ENCODE data around the gene DHX34.
"Not testable (repeated sequence)": the region's sequence is repeated elsewhere in the genome, so short reads cannot be mapped to it uniquely, and the experiment has no call there.

DHX34 gene

DNA sequence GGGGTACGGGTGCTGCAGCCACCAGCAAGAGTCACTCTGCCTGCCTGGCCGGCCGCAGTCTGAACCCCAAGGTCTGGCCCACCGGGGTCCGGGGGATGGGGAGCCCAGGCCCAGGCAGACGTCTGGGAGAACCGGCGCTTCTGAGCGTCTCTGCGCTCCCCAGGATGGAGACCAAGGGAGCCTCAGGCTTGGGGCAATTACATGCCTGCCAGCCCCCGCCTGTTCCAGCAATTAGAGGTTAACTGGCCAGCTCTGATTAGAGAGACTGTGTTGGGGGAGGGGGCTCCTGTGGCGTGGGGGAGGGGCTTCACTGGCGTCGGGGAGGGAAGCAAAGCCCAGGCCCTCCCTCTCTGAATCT lies 58.3 kb downstream of the DHX34 start:
- DNase-seq: no peak
- in situ Hi-C loops (cut with HindIII; ENCODE audit: low pct_ligation_motif_present, low pct_unique_long_range_greater_than_20kb, low sequenced_read_pairs): no loop called here

DNA sequence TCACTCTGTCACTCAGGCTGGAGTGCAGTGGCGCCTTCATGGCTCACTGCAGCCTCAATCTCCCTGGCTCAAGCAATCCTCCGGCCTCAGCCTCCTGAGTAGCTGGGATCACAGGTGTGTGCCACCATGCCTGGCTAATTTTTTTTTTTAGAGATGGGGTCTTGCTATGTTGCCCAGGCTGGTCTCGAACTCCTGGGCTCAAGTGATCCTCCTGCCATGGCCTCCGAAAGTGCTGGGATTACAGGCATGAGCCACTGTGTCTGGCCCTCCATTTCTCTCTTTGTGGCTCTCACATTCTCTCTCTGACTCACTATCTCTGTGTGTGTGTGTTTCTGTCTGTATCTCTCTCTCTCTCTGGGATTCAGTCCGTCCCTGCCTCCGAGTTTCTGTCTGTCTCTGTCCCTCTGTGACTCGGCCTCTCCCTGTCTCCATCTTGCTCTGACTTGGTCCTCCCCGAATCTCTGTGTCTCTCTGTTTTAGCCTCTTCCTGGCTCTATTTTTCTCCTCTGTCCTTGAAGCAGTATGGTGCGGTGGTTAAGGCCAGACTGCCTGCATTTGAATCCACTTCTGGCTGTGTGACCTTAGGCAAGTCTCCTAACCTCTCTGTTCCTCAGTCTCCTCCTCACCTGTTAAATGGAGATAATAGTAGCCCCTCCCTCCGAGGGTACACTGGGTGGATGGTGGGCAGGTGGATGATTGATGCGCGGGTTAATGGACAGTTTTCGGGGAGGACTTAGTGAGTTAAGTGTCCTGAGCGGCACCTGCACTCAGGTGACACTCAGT lies 59.2 kb downstream of the DHX34 start:
- DNase-seq: no peak
- in situ Hi-C loops (cut with HindIII; ENCODE audit: low pct_ligation_motif_present, low pct_unique_long_range_greater_than_20kb, low sequenced_read_pairs): no loop called here

DNA sequence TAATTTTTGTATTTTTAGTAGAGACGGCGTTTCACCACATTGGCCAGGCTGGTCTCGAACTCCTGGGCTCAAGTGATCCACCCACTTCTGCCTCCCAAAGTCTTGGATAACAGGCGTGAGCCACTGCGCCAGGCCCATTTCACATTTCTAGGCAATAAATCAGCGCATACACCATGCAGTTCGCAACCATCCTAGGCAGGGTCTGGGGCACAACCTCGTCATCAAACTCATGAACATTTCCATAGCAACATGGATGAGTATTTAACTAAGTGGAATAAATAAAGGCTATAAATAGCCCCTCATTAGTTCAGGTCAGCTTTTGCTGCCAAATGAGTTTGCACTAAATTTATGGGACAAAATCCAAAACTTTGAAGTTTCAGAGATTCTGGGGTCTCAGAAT lies 62.0 kb downstream of the DHX34 start:
- in situ Hi-C loops (cut with HindIII; ENCODE audit: low pct_ligation_motif_present, low pct_unique_long_range_greater_than_20kb, low sequenced_read_pairs): no loop called here
- DNase-seq: no peak

DNA sequence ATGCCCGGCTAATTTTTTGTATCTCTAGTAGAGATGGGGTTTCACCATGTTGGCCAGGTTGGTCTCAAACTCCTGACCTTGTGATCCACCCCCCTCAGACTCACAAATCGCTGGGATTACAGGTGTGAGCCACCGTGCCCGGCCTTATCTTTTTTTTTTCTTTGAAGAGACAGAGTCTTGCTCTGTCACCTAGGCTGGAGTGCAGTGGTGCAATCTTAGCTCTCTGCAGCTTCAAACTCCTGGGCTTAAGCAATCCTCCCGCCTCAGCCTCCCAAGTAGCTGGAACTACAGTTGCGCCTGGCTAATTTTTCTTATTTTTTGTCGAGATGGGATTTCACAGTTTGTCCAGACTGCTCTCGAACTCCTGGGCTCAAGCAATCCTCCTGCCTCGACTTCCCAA lies 62.6 kb downstream of the DHX34 start:
- DNase-seq; in situ Hi-C loops (cut with HindIII; ENCODE audit: low pct_ligation_motif_present, low pct_unique_long_range_greater_than_20kb, low sequenced_read_pairs): not testable (repeated sequence)

DNA sequence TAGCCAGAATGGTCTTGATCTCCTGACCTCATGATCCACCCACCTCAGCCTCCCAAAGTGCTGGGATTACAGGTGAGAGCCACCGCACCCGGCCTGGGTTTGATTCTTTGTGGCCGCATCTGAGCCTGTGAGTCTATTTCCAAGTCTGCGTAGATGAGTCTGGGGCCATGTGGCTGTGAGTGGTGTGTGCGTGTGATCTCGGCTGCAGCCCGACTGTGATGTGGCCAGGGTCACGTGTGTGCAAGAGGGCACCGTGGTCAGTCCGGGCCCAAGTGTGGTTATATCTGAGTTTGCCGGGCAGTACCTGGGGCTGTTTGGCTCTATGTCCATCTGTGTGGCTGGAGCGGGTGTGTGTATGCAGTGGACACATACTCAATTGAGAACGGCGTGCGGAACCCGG lies 64.8 kb downstream of the DHX34 start:
- DNase-seq: no peak
- in situ Hi-C loops (cut with HindIII; ENCODE audit: low pct_ligation_motif_present, low pct_unique_long_range_greater_than_20kb, low sequenced_read_pairs): no loop called here

DNA sequence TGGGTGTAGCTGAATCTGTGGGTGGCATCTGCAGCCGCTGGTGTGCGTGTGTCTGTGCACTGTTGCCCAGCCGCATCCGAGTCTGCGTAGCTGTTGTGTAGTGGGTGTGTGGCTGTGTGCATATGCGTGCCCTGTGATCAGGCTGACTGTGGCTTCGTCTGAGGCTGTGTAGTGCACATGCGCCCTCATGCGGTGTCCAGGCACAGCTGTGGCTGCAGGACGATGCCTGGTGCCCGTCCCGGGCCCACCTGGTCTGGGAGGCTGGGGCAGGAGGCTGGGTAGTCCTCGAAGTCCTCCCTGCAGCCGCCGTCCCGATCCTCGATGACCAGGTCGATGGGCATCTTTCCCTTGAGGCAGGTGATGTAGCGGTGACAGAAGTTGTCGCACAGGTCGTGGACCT lies 65.4 kb downstream of the DHX34 start:
- in situ Hi-C loops (cut with HindIII; ENCODE audit: low pct_ligation_motif_present, low pct_unique_long_range_greater_than_20kb, low sequenced_read_pairs): no loop called here
- DNase-seq: no peak

DNA sequence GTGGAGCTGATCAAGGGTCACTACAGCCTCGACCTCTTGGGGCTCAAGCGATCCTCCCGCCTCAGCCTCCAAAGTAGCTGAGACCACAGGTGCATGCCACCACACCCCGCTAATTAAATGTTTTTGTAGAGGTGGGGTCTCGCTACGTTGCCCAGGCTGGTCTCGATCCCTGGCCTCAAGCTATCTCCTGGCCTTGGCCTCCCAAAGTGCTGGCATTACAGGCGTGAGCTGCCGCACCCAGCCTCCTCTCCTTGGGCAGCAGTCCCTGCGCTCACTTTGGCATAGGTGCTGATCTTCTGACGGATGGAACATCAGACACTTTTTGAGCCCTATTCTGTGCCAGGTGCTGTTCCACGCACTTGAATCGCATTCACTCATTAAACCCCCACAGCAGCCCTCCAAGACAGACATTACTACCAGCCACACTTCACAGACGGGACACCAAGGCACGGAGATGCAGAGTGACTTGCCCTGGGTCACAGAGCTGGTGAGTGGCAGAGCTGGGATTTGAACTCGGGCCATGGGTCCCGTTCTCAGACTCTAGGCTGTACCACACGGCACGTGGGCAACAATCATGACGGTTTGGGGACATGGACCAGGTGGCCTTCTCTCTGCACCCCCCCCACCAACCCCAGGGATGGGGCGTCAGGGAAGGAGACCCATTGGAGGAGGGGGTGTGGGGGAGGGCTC lies 67.0 kb downstream of the DHX34 start:
- DNase-seq: no peak
- in situ Hi-C loops (cut with HindIII; ENCODE audit: low pct_ligation_motif_present, low pct_unique_long_range_greater_than_20kb, low sequenced_read_pairs): no loop called here

DNA sequence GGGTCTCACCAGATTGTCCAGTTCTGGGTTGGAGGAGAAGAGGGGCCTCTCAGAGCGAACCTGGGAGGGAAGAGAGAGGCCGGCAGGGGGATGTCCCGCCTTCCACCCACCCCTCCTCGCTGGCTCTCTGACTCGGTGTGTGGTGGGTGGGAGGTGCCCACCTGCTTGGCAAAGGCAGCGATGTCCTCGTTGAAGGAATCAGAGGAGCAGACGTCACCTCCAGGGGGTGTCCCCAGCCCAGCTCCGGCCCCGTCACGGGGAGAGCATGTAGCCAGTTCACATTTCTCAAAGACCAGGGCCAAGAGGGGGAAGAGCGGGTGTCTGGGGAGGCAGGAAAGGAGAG lies 67.5 kb downstream of the DHX34 start:
- in situ Hi-C loops (cut with HindIII; ENCODE audit: low pct_ligation_motif_present, low pct_unique_long_range_greater_than_20kb, low sequenced_read_pairs): no loop called here
- no peak for DNase-seq

DNA sequence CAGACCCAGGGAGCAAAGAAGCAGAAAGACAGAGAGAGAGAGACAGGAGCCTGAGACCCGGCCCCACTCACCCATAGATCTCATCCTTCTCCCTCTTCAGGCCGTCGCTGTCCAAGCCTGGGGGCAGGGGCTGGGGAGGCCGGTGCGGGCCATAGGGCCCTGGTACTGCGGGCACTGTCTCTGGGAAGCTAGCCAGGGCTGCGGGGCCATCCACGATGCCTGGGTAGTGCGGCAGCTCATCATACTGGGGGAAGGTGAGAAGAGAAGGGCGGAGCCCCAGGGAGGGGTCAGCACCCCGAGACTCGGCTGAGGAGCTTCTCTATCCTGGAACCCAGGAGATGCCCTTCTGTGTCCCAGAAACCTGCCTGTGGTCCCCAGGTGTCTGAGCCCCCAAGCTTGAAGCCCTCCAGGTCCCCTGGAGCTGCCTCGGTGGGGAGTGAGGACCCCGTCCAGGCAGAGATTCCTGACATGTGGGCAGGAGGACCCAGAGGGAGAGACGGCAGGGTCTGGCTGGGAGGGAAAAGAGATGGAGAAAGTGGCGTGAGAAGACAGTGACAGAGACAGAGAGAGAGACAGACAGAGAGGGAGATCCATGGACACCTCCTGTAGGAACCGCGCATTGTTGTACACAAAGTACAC lies 68.1 kb downstream of the DHX34 start:
- DNase-seq: no peak
- in situ Hi-C loops (cut with HindIII; ENCODE audit: low pct_ligation_motif_present, low pct_unique_long_range_greater_than_20kb, low sequenced_read_pairs): no loop called here

DNA sequence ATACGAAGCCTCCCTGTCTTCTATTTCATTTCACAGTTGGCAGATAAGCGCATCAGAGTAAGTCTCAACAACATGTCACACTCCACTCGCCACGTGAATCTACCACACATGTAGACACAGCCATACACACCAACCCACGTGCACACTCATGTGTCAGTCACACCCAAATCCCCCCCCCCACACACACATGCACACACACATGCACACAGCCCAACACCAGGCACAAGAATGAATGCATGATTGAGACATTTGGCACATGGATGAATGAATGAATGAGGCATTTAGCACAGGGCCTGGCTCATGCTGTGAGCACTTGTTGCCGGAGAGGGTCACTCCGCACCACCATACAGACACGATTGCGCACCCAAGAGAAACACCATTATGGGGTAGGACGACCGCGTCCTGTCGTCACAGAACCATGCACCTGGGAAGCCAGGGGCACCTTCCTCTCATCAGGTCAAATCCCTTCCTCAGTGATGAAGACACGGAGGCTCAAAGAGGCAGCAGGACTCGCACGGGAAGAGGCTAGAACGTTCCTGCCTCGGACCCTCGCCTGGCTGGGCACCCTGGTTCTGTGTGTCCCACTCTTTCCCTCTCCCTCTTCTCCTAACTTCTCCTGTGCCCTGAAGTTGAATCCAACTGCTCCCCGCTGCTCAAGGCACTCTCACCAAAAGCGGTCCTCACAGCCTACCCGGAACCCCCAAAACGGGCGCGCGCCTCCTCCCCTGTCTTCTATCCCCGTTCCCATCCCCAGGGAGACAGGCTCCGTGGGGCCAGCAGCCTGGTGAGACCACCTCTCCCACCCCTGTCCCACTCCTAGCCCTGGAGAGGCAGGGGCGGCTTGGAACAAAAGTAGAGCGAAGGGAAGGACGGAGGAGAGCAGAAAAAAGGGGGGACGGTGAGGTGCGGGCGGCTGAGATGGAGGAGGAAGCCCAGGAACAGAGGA lies 68.9 kb downstream of the DHX34 start:
- DNase-seq: no peak
- in situ Hi-C loops (cut with HindIII; ENCODE audit: low pct_ligation_motif_present, low pct_unique_long_range_greater_than_20kb, low sequenced_read_pairs): no loop called here

DNA sequence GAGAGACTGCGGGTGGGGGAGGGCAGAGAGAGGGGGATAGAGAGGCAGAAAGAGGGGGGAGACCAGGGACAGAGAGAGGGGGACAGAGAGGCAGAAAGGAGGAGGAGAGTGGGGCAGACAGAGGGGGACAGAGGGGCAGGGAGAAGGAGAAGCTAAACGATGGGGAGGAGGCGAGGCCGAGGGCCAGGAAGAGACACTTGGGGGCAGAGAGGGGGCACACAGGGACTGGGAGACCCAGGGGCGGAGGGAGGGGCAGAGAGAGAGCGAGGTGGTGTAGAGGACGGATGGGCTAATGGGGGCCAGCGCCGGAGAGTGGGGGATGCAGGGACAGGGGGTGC lies 69.5 kb downstream of the DHX34 start:
- DNase-seq: no peak
- in situ Hi-C loops (cut with HindIII; ENCODE audit: low pct_ligation_motif_present, low pct_unique_long_range_greater_than_20kb, low sequenced_read_pairs): no loop called here

DNA sequence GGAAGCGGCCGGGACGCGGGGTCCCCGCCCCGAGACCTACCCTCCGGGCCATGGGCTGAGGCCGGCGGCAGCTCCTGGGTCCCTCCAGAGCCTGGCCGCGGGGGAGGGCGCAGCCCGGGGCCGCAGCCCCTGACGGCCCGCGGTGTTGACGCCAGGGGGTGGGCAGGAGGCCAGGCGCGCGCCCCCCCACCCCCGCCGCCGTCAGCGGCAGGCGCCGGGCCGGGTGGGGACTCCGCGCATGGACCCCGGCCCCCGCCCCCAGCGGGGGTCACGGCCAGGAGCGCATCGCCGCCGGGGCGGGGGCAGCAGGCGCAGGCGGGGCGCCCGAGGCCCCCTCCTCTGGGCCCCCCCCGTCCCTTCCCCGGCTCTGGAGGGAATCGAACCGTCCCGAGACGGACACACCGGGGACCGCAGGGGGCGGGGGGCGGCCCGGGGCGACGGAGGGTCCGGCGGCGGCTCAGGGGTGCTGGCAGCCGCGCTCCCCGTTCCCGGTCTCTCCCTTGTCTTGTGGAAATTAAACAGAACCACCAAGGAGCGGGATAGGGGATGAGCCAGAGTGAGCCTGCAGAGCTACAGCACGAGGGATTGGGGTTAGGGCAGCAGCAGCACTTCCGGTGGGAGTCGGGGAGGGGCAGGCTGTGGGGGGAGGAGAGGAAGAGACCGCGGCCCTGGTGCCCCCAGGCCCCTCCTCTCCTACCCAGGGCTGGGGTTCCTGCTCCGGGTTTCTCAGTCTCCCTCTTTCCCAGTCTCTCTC lies 70.1 kb downstream of the DHX34 start, which contains the start of gene MEIS3:
Gene MEIS3, minus strand, starts transcription at position 498 of the 754 bp plus-strand sequence. Its CDS starts 446 bp downstream, at position 52.
- in situ Hi-C loops (cut with HindIII; ENCODE audit: low pct_ligation_motif_present, low pct_unique_long_range_greater_than_20kb, low sequenced_read_pairs): no loop called here
- no peak for DNase-seq

DNA sequence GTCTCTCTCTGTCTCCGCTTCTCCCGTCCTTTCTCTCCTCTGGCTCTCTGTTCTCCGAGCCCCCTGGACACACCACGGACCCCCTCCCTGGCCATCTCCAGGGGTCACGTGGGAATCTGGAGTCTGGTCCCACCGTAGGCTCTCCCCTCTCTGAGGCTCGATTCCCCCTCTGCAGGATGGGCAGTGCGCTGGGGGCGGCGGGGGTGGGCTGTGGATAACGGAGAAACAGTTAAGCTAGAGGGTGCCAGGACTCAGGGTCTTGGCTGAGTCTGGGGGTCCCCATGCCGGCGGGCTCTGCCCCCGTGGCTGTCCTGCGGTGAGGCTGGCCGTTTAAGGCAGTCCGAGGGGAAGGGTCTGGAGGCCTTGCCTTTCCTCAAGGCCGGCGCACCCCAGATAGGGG lies 70.7 kb downstream of the DHX34 start:
- DNase-seq: no peak
- in situ Hi-C loops (cut with HindIII; ENCODE audit: low pct_ligation_motif_present, low pct_unique_long_range_greater_than_20kb, low sequenced_read_pairs): no loop called here

DNA sequence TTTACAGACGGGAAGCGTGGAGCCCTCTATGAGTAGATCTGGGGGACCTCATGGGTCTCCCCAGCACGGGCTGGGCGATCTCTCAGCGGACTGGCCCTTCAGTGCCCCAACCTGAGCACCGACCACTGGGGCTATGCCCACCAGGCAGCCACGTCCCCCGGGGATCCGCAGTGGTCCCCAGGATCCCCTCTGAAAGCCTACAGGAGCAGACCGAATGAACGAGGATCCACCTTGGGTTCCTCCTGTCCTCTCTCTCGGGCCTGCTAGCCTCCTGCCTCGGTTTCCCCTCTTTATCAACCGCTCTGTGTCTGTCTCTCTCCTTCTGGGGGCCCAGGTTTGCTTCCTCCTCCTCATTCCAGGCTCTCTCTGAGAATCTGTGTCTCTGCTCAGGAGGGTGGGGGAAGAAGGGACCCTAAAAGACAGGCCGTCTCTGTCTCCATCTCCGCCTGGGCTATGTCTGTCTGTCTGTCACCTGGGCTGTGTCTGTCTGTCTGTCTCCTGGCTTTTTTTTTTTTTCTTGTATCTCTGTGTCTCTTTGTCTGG lies 72.2 kb downstream of the DHX34 start:
- DNase-seq: no peak
- in situ Hi-C loops (cut with HindIII; ENCODE audit: low pct_ligation_motif_present, low pct_unique_long_range_greater_than_20kb, low sequenced_read_pairs): no loop called here

DNA sequence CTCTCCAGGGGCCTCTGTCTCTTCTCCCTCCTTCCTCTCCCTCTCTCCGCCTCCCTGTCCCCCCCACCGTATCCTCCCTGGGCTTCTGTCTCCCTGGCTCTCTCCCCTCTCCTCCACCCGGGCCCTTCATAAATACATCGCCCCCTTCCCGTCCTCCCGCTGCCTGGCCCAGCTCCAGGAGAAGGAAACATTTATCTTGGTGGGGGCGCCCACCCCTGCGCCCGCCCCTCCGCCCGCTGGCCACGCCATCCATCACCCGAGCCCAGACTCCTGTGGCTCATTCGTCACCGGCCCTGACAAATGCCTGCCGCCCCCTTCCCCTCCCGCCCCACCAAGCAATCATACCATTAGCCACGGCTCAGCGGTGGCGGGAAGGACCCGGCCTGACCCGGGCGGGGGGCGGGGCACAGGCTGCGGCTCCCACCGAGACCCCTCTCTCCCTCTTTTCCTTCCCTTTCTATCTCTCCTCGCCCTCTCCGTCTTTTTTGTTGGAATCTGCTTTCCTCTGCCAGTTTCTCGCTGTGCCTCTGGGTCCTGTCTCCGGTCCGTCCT lies 72.8 kb downstream of the DHX34 start:
- DNase-seq: no peak

DNA sequence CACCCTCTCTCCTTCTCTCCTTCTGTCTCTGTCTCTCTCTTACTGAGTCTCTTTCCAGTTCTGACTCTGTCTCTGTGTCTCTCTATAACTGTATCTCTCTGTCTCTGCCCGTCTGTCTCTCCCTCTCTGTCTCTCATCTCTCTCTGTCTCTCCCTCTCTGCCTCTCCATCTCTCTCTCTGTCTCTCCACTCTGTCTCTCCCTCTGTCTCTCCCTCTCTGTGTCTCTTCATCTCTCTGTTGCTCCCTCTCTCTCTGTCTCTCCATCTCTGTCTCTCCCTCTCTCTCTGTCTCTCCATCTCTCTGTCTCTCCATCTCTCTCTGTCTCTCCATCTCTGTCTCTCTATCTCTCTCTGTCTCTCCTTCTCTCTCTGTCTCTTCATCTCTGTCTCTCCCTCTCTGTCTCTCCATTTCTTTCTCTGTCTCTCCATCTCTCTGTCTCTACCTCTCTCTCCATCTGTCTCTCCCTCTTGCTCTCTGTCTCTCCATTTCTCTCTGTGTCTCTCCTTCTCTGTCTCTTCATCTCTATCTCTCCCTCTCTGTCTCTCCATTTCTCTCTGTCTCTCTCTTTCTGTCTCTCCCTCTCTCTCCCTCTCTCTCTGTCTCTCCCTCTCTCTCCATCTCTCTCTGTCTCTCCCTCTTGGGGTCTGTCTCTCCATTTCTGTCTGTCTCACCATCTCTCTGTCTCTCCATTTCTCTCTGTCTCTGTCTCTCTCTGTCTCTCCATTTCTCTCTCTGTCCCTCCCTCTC lies 73.5 kb downstream of the DHX34 start:
- no peak for DNase-seq
- in situ Hi-C loops (cut with HindIII; ENCODE audit: low pct_ligation_motif_present, low pct_unique_long_range_greater_than_20kb, low sequenced_read_pairs): no loop called here

More for the DNA sequence above, 72.8 kb downstream of the DHX34 start:
- in situ Hi-C loops (cut with HindIII; ENCODE audit: low pct_ligation_motif_present, low pct_unique_long_range_greater_than_20kb, low sequenced_read_pairs): no loop called here

DNA sequence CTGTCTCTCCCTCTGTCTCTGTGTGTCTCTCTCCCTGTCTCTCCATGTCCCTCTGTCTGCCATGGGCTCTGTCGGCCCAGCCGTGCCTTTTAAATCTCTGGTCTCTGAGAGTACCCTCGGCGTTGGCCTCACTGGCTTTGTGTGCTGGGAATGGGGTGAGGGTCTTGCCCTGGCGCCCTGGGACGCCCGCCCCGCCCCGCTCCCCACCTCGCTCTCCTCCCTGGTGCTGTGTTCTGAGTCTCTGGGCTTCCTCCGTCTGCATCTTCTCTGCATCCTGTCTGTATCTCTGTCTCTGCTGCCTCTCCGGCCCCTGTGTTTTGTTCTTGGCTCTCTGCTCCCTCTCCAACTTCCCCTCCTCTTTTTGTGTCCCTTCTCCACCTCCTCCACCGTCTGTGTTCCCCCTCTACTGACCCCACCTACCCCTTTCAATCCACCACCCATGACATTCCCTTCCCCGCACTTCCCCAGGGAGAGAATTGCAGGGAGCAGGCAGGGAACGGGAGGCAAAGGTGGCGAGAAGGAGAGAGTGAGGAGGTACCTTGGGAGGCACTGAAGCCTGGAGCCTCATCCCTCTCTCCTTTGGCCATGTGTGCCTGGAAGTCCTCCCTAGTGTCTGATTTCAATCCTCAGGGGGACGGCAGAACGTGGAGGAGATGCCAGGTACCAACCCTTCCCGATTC lies 74.2 kb downstream of the DHX34 start:
- in situ Hi-C loops (cut with HindIII; ENCODE audit: low pct_ligation_motif_present, low pct_unique_long_range_greater_than_20kb, low sequenced_read_pairs): no loop called here
- DNase-seq: no peak

Data from ACHN (cell line).